Lower leg skin (tissue), 3 donors: ENCODE measurements around the gene FBLN2.

ENCODE experiments used
- POLR2A ChIP-seq, 2 donors: fragments of 450-650 bp; IDR thresholded peaks; one replicate each; pipeline ENCODE4 v1.6.1; 2016 to 2017; ENCODE audit warnings: antibody characterized with exemption in 2 of 2, mild to moderate bottlenecking in 1 of 2, moderate library complexity in 1 of 2
- TF ChIP-seq, protein P1 (sequence below), 3 donors: fragments of 450-650 bp; IDR thresholded peaks; one replicate each; pipeline ENCODE4 v1.5.1; 2016; ENCODE audit warnings: antibody characterized with exemption in 3 of 3, mild to moderate bottlenecking in 3 of 3, moderate library complexity in 2 of 3

DNA sequence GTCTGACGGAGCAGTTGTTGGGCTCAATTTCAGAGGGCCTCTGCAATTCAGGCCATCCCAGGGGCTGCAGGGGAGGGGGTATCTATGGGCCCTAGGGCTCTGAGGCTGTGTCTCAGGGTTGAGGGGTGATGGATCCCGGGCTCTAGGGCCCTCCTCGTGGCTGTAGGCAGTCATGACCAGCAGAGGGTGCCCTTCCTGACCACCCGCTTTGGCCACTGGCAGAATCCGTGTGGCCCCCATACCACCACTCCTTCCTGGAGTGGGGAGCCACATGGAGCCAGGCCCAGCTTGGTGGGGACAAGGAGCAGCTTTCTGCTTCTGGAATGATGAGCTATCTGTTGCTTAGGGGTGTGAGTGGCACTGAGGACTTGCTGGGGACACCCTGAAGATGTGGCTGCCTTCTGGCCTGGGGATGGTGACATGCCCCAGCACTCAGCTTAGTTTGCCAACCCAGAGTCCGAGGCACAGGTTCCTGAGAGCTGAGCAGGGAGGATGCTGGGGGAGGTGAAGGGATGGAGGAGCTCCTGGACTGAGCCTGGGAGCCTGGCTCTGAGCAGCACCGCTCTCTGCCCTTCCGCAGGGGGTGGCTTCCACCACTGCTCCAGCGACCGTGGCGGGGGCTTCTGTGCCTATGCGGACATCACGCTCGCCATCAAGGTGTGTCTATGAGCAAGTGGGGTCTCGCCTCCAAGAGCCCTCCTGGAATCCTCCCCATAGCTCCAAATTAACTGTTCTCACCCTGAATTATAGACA lies 48.6 kb upstream of the FBLN2 start:
- TF ChIP-seq, protein P1, sequence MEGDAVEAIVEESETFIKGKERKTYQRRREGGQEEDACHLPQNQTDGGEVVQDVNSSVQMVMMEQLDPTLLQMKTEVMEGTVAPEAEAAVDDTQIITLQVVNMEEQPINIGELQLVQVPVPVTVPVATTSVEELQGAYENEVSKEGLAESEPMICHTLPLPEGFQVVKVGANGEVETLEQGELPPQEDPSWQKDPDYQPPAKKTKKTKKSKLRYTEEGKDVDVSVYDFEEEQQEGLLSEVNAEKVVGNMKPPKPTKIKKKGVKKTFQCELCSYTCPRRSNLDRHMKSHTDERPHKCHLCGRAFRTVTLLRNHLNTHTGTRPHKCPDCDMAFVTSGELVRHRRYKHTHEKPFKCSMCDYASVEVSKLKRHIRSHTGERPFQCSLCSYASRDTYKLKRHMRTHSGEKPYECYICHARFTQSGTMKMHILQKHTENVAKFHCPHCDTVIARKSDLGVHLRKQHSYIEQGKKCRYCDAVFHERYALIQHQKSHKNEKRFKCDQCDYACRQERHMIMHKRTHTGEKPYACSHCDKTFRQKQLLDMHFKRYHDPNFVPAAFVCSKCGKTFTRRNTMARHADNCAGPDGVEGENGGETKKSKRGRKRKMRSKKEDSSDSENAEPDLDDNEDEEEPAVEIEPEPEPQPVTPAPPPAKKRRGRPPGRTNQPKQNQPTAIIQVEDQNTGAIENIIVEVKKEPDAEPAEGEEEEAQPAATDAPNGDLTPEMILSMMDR (IDR thresholded peaks at IDR 0.05) = no peak
- TF ChIP-seq POLR2A (IDR thresholded peaks at IDR 0.05) = no peak
